ENCODE results near the gene LSM7. TPM values are rescaled to one million over a fixed set of nuclear protein-coding genes. Genes with fewer than 3 reads are reported as not detected.

The LSM7 gene
- total and polyA plus RNA-seq, 9 of the 15 experiments (the other 6 are each of a cell fraction or from before 2014, with no cell fraction given), result 40.5 to 690 (median 265) TPM

DNA sequence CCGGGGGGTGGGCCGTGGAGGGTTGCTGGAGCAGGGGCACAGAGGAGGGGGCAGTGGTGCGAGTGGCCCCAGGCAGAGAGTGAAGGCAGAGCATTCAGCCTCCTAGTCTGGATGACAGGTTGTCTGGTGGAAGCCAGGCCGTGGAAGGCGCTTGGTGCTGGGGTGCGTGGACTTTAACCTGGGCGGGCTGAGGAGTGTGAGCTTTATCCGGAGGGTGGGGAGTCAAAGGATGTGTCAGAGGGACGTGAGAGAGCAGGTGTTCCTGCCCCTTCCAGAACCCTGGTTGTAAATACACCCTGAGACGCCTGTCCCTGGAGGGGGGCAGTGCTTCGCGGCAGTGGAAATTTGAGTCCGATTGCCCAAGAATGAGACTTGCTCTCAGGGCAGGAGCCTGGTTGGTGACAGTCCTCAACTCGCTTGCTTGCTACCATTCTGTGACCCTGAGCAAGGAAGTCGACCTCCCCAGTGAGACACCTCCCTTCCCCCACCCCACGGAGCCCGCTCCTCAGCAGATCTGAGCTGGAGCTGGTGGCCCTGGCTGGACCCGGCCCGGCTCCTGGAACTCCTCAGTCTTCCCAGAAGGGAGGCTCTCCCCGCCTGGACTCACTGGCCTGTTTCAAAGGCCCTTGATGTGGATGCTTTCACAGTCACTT lies 2.4 kb upstream of the LSM7 start:
- Histone ChIP-seq H3K4me3 (no peak overlapping the region), H4K20me1 (replicated peaks; ENCODE audit: control insufficient read depth, insufficient read depth, low read length) (no peaks in the 10 kb centered on the region), H3K36me3 (ENCODE audit: control insufficient read depth, insufficient read depth, low read length) (peaks cover 35% of the 10 kb centered on the region), H3K9ac (ENCODE audit: insufficient read depth in 1 of 2, low read depth in 2 of 2, low read length in 2 of 2) (peak overlapping the region; percentile 25 to 86; a peak in 3 of 4 replicates), H3K9me1 (ENCODE audit: control insufficient read depth, insufficient read depth, low read length) (no peaks in the 10 kb centered on the region), H3K4me1 (replicated peaks in 1 of 2; ENCODE audit: control insufficient read depth in 2 of 2, insufficient read depth in 2 of 2, low read length in 2 of 2) (peaks cover 28 to 71% of the 10 kb centered on the region in 2 experiments; a peak in 4 of 5 replicates), H3K79me2 (ENCODE audit: control insufficient read depth, insufficient read depth, low read length) (peaks cover 89% of the 10 kb centered on the region), H3K9me3 (replicated peaks; ENCODE audit: control insufficient read depth, insufficient read depth, low read depth, low read length) (no peaks in the 10 kb centered on the region; the same call in 1 of the 2 replicates), H3K27ac (ENCODE audit: extremely low read depth, low read depth, low read length) (peak overlapping the region; percentile 36; the same call in 1 of the 3 replicates), H2AFZ (ENCODE audit: low read depth, low read length) (no peak overlapping the region), H3K4me2 (ENCODE audit: insufficient read depth, low read length) (peak overlapping the region; percentile 21; the same call in 1 of the 2 replicates), H3K27me3 (ENCODE audit: control insufficient read depth in 2 of 2, insufficient read depth in 2 of 2, low read length in 2 of 2) (no peaks in the 10 kb centered on the region)
- ATAC-seq (no peak), DNase-seq (ENCODE audit: extremely low read depth in 1 of 4, low spot score in 3 of 4) (no peak), FAIRE-seq (no peak)
- ChIA-PET POLR2A (interaction anchor here (0.9 to 1.0 kb wide), 2 partner anchors 15 to 46 kb away, joined by 3 read pairs; no protein-coding TSS in a partner anchor), CTCF (ENCODE audit: low intra/inter-chr PET ratio) (no interaction called here)
- no TSS peak for BruUV-seq (replicated peaks)
- intact Hi-C loops (cut with micrococcal nuclease) (no loop called here), in situ Hi-C loops (cut with MboI) (no loop called here)
- 72% methylated on average over 16 of the region's 20 CpGs for WGBS (ENCODE audit: insufficient coverage, low coverage, missing lambda C conversion rate)
- TF ChIP-seq, protein P1, sequence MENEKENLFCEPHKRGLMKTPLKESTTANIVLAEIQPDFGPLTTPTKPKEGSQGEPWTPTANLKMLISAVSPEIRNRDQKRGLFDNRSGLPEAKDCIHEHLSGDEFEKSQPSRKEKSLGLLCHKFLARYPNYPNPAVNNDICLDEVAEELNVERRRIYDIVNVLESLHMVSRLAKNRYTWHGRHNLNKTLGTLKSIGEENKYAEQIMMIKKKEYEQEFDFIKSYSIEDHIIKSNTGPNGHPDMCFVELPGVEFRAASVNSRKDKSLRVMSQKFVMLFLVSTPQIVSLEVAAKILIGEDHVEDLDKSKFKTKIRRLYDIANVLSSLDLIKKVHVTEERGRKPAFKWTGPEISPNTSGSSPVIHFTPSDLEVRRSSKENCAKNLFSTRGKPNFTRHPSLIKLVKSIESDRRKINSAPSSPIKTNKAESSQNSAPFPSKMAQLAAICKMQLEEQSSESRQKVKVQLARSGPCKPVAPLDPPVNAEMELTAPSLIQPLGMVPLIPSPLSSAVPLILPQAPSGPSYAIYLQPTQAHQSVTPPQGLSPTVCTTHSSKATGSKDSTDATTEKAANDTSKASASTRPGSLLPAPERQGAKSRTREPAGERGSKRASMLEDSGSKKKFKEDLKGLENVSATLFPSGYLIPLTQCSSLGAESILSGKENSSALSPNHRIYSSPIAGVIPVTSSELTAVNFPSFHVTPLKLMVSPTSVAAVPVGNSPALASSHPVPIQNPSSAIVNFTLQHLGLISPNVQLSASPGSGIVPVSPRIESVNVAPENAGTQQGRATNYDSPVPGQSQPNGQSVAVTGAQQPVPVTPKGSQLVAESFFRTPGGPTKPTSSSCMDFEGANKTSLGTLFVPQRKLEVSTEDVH (IDR thresholded peaks at IDR 0.05; ENCODE audit: low read depth, partially characterized antibody), result no peak
- no peak for TF ChIP-seq PPARD (CRISPR knock-in tag; IDR thresholded peaks at IDR 0.05)
- no peak for TF ChIP-seq DDX20 (tag; IDR thresholded peaks at IDR 0.05; ENCODE audit: low read depth)
- TF ChIP-seq TAF1 (IDR thresholded peaks at IDR 0.05; ENCODE audit: control insufficient read depth, extremely low read depth, insufficient read depth, low read length, severe bottlenecking), result no peak
- TF ChIP-seq, protein P2, sequence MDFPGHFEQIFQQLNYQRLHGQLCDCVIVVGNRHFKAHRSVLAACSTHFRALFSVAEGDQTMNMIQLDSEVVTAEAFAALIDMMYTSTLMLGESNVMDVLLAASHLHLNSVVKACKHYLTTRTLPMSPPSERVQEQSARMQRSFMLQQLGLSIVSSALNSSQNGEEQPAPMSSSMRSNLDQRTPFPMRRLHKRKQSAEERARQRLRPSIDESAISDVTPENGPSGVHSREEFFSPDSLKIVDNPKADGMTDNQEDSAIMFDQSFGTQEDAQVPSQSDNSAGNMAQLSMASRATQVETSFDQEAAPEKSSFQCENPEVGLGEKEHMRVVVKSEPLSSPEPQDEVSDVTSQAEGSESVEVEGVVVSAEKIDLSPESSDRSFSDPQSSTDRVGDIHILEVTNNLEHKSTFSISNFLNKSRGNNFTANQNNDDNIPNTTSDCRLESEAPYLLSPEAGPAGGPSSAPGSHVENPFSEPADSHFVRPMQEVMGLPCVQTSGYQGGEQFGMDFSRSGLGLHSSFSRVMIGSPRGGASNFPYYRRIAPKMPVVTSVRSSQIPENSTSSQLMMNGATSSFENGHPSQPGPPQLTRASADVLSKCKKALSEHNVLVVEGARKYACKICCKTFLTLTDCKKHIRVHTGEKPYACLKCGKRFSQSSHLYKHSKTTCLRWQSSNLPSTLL (IDR thresholded peaks at IDR 0.05), result no peak
- TF ChIP-seq, protein P3, sequence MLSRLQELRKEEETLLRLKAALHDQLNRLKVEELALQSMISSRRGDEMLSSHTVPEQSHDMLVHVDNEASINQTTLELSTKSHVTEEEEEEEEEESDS (CRISPR knock-in tag; IDR thresholded peaks at IDR 0.05), result no peak
- no peak for TF ChIP-seq STAT5B (CRISPR knock-in tag; IDR thresholded peaks at IDR 0.05)
- TF ChIP-seq SMAD1 (IDR thresholded peaks at IDR 0.05; ENCODE audit: low read depth, low read length, partially characterized antibody), result no peak
- TF ChIP-seq HNRNPUL1 (IDR thresholded peaks at IDR 0.05; ENCODE audit: low read length), result no peak
- TF ChIP-seq ZNF644 (tag; IDR thresholded peaks at IDR 0.05; ENCODE audit: low read depth), result no peak
- no peak for TF ChIP-seq ZNF507 (tag; conservative IDR thresholded peaks at IDR 0.05)
- TF ChIP-seq, protein P4, sequence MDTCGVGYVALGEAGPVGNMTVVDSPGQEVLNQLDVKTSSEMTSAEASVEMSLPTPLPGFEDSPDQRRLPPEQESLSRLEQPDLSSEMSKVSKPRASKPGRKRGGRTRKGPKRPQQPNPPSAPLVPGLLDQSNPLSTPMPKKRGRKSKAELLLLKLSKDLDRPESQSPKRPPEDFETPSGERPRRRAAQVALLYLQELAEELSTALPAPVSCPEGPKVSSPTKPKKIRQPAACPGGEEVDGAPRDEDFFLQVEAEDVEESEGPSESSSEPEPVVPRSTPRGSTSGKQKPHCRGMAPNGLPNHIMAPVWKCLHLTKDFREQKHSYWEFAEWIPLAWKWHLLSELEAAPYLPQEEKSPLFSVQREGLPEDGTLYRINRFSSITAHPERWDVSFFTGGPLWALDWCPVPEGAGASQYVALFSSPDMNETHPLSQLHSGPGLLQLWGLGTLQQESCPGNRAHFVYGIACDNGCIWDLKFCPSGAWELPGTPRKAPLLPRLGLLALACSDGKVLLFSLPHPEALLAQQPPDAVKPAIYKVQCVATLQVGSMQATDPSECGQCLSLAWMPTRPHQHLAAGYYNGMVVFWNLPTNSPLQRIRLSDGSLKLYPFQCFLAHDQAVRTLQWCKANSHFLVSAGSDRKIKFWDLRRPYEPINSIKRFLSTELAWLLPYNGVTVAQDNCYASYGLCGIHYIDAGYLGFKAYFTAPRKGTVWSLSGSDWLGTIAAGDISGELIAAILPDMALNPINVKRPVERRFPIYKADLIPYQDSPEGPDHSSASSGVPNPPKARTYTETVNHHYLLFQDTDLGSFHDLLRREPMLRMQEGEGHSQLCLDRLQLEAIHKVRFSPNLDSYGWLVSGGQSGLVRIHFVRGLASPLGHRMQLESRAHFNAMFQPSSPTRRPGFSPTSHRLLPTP (IDR thresholded peaks at IDR 0.05; ENCODE audit: borderline replicate concordance, extremely low read depth, insufficient read length), result no peak
- TF ChIP-seq ZNF184 (CRISPR knock-in tag; IDR thresholded peaks at IDR 0.05), result no peak

Data from K562 (cell line).